Coronary artery (tissue), 2 donors: ENCODE measurements around the gene FCRL5.

ENCODE experiments used
- DNase-seq: peaks from one replicate; pipeline ENCODE4 v3.0.0-alpha.2; 2017; ENCODE audit warnings: low spot score
- H3K27ac ChIP-seq, 2 donors: fragments of 200-600 bp; sonication (generic); one replicate each; pipeline ENCODE4 v1.5.1; 2016 to 2019
- H3K4me3 ChIP-seq: fragments of 200-600 bp; sonication (generic); 2 replicates; pipeline ENCODE4 v1.5.1; 2016; ENCODE audit warnings: mild to moderate bottlenecking, moderate library complexity
- TF ChIP-seq, protein P1 (sequence below): fragments of 200-600 bp; sonication (generic); IDR thresholded peaks from one replicate; pipeline ENCODE4 v1.5.1; 2019; ENCODE audit warnings: antibody characterized with exemption

Gene FCRL5

DNA sequence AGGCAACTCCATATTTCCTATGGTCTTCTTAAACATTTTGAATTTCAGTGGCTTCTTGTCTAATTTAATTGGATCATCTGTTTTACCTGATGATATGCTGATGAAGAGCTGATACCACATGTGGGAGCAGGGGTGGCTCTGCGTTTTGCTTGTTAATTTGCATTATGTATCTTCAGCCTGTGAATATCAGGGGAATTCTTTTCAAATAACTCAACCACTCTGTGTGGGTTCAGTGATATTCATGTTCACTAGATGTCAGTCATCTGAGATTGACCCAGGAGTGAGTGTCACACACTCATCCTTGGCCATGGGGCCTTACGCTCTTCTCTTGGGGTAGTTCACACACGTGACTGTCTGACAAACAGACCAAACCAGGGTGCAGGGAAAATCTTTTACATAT, 83.0 kb downstream of the FCRL5 start:
- Histone ChIP-seq H3K27ac (no peak overlapping the region), H3K4me3 (no peak overlapping the region)
- no peak for DNase-seq
- TF ChIP-seq, protein P1, sequence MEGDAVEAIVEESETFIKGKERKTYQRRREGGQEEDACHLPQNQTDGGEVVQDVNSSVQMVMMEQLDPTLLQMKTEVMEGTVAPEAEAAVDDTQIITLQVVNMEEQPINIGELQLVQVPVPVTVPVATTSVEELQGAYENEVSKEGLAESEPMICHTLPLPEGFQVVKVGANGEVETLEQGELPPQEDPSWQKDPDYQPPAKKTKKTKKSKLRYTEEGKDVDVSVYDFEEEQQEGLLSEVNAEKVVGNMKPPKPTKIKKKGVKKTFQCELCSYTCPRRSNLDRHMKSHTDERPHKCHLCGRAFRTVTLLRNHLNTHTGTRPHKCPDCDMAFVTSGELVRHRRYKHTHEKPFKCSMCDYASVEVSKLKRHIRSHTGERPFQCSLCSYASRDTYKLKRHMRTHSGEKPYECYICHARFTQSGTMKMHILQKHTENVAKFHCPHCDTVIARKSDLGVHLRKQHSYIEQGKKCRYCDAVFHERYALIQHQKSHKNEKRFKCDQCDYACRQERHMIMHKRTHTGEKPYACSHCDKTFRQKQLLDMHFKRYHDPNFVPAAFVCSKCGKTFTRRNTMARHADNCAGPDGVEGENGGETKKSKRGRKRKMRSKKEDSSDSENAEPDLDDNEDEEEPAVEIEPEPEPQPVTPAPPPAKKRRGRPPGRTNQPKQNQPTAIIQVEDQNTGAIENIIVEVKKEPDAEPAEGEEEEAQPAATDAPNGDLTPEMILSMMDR: no peak

DNA sequence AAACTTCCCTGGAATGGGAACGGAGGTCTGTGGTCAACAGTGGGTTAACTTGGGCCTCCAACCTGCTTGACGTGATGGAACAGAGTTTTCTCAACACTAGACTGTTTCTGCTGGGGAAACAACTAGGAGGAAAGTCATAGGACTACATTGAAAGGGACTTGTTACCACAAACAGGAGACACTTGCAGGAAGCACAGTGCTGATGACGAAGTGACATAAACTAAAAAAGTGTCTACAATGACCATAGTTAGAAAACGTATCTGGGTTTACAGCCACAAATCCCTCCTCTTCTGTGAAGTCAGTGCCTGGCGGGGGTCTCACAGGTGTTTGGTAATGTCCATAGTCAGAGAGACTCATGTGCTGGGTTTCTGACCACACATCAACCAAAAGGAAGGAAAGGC, 86.3 kb downstream of the FCRL5 start:
- H3K27ac ChIP-seq: no peak overlapping the region
- no peak overlapping the region for H3K4me3 ChIP-seq
- DNase-seq: no peak
- TF ChIP-seq, protein P1: no peak
